GM04503 (cell line): ENCODE measurements around the gene FADS3.
"Not testable (repeated sequence)": the region's sequence is repeated elsewhere in the genome, so short reads cannot be mapped to it uniquely, and the experiment has no call there.

Experiments
- DNase-seq: peaks from one replicate; pipeline ENCODE4 v3.0.0-alpha.2; 2012; ENCODE audit warnings: low read depth

The FADS3 gene

GRCh38 chr11:61898247-61898582 lies 6.9 kb upstream of the FADS3 start:
- no peak for DNase-seq

- DNase-seq = no peak
Observed at GRCh38 chr11:61897387-61898246, 6.3 kb upstream of the FADS3 start.

DNA sequence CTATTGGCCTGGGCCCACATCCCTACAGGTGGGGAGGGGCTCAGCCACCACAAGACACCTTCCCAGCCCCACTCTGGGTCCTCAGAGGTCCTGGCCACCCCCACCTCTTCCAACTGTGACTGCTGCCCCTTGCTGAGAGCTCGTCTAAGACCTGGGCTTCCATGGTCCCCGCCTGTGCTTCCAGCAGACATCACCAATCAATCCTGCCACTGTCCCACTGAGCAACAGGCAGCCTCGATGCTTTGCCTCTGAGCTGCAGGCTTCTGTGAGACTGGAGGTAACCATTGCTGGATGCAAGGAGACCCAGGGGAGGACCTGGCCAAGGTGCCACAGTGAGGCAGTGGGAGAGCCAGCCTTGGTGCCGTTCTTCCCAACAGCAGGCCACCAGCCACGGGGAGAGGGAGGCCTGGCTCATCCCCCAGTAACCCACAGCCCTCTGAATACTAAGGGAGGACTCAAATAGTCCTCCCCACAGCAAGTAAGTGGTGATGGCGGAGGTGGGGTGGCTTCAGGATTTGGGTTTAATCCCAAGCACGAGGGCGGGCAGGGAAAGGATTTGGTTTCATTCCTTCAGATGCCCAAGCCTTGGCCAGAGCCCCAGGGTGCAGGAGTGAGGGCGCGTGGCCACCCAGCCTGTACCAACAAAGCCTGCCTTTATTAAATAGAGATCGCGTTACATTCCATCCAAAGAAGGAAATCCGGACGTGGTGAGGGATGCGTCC lies 5.5 kb upstream of the FADS3 start:
- no peak for DNase-seq

DNA sequence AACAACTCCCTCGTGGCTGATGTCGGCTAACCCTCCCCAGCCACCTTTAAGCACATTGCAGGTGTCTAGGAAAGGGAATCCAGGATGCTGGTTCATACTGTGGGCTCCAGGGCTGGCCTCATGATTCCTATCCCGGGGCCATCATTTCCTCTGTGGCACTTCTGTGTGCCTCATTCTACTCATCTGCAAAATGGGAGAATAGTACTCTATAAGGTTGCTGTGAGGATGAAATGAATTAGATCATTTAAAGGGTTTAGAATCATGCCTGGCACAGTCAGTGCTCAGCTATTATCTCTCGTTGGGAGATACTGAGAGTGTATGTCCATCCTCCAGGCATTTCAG lies 4.3 kb upstream of the FADS3 start:
- no peak for DNase-seq

DNA sequence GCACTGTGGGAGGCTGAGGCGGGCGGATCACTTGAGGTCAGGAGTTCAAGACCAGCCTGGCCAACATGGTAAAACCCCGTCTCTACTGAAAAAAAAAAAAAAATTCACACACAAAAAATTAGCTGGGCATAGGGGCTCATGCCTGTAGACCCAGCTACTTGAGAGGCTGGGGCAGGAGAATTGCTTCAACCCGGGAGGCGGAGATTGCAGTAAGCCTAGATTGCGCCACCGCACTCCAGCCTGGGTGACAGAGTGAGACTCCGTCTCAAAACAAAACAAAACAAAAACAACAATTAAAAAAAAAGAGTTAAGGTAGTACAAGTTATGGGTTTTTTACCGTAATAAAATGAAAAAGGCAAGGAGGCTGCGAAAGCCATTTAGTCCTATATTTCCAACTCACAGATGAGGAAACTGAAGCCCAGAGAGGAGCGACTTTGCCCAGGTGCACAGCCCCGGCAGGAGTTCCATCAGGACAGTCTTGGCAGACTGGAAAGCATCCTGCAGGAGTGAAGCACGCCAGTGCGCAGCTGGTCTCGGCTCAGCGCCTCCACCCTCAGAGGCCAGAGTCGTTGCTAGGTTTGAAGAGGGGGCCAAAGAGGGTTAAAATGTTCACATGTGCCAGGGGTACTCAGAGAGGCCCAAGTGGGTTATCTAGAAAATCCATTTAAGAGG lies 3.8 kb upstream of the FADS3 start:
- no peak for DNase-seq

GRCh38 chr11:61893981-61894380 lies 2.6 kb upstream of the FADS3 start:
- DNase-seq = peak; percentile 88

GRCh38 chr11:61892085-61892370 lies 683 bp upstream of the FADS3 start:
- DNase-seq = no peak

- DNase-seq = peak; percentile 37
Observed at GRCh38 chr11:61890529-61891330, 615 bp downstream of the FADS3 start.

DNA sequence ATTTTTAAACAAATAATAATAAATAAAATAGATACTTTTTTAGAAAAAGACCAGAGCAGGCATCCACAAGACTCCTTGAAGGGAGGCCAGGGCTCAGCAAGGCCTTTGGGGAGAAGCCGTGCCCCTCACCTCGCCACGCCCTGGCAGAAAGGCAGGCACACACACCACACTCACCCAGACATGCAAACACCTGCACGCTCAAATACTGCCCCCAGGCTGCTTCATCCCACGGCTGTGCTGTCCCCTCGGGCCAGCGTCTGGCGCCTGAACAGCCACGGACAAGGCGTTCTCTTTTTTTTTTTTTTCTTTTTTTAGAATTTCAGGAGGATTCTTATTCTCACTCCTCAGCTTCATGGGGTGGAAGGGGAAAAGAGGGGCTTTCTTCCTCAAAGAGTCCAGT lies 1.5 kb downstream of the FADS3 start:
- no peak for DNase-seq

DNA sequence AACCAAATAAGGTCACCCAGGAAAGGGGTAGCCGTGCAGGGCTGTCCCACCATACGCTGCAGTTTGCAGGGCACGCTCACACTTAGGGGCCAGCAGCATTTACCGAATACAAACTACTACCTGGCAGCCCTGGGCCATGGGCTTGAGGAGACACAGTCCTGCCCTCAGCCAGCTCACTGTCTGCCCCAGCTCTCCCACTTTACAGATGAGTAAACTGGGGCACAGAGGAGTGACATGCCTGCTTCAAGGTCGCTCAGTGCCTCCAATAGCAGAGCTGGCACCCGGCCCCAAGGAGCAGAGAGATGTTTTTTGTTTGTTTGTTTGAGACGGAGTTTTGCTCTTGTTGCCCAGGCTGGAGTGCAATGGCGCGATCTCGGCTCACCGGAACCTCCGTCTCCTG lies 2.8 kb downstream of the FADS3 start:
- no peak for DNase-seq

DNA sequence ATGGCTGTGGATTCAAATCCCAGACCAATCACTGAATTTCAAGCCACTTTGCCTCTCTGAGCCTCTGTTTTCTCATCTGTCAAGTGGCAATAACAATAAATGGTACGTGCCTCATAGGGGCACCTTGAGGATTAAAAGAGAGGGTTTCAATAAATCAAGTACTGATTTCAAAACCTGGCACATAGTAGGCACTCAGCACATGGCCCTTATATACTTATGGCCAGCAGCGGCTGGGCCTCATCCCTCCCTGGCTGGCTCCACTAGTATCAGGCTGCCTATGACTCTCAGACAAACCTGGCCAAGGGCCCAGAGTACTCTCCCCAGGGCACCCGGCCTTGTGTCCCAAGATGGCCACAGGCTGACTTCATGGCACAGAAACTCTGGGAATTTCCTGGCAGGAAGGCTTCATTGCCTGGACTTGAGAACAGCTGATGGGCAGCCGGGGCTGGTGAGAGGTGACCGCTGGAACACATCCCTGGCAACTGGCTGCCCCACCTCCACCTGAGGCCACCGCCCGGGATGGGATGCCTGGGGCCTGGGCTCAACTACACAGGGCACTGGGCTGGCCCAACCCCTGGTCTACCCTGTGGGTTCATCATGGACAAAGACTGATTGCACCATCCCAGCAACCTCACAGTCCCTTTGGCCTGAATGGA lies 3.4 kb downstream of the FADS3 start:
- DNase-seq = peak; percentile 93

GRCh38 chr11:61886643-61887042 lies 4.7 kb downstream of the FADS3 start:
- no peak for DNase-seq

DNA sequence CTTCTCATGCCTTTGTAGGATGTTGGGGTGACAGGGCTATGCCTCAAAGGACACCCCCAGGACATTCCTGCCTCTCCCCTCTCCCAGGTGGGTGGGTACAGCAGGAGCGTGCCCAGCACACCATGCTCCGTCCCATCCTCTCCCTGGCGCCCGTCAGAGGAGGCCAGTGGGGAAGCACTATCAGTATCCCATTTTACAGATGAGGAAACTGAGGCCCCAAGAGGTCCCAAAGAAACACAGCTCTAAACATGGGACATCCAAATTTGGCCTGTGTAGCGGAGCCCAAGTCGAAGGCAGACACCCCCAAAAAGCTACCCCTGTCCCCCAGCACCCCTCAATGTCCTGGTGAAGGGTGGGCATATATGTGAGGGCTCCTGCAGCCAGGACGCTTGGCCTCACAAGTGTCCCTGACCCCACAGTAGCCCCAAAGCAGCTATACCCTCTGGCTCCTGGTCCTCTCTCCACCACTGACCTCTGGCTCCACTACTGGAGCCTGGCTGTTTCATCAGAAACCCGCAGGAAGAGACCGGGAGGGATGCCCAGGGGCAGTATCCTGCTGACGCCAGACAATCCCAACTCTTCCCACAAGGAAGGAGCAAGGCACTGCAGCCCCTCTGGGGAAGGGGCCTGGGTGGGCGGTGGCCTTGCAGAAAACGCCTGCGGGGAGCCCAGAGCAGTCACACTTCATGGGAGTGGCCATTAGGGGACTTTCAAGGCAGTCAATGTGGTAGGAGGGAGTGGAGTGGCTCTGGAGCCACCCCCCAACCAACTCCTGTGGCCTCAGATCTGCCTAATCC lies 5.4 kb downstream of the FADS3 start:
- DNase-seq = no peak

GRCh38 chr11:61885166-61885778 lies 6.1 kb downstream of the FADS3 start:
- no peak for DNase-seq

GRCh38 chr11:61883947-61884346 lies 7.4 kb downstream of the FADS3 start:
- DNase-seq = no peak

DNA sequence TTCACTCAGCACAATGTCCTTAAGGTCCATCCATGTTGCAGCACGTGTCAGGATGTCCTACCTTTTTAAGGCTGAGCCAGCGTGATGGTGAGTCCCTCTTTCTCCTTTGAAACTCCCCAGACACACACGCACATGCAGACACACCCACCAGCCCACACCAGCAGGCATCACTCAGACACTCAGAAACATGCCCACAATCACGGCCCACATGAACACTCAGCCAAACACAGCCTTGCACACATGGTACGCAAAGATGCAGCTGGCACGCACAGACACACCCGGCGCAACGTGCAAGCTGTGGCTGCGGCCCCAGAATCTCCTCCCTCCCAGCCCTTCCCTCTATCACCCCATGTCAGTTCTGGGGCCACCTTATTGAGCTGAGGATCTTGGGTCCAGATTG lies 8.0 kb downstream of the FADS3 start:
- DNase-seq = no peak

GRCh38 chr11:61882879-61883278 lies 8.5 kb downstream of the FADS3 start:
- no peak for DNase-seq

DNA sequence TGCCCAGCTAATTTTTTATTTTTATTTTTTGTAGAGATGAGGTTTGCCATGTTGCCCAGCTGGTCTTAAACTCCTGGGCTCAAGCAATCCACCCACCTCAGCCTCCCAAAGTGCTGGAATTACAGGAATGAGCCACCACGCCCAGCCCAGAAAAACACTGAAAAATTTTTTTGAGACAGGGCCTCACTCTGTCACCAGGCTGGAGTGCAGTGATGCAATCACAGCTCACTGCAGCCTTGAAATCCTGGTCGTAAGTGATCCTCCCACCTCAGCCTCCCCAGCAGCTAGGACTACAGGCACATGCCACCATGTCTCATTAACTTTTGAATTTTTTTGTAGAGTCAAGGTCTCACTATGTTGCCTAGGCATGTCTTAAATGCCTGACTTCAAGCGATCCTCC lies 9.1 kb downstream of the FADS3 start:
- not testable (repeated sequence) for DNase-seq

DNA sequence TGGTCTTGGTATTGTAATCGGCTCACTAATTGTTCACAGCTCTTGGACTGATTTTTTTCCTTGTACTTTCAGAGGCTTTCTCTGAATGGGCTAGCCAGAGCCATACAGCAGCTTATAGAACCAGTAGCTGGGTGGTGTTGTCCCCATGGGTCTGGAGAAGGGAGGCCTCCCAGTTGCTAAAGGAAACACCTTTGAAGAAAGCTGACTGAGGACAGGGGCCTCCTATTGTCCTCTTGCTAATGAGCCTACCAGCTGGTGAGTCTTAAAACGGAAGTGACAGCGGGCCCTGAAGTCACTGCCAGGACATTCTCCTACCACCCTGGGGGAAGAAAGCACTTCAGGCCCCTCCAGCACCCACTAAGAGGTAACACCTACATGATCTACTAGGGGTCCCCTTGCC lies 9.9 kb downstream of the FADS3 start:
- DNase-seq = no peak

GRCh38 chr11:61880454-61880853 lies 10.9 kb downstream of the FADS3 start:
- no peak for DNase-seq

- DNase-seq = no peak
Observed at GRCh38 chr11:61880031-61880430, 11.3 kb downstream of the FADS3 start.
